Kidney (tissue), 14 donors: ENCODE results near the gene PIAS4. TPM values are rescaled to one million over a fixed set of nuclear protein-coding genes. Genes with fewer than 3 reads are reported as not detected.

Source experiments
- DNase-seq, 5 donors: peaks; one replicate each; pipeline ENCODE4 v3.0.0-alpha.2; 2013 to 2020
- FAIRE-seq: peaks from 2 replicates; lab custom pipeline; 2012; peaks lifted over from hg19 to GRCh38; lab: Jason Lieb, UNC
- H3K27ac ChIP-seq, 2 donors: one replicate each; pipeline ENCODE4 v1.7.0; 2013; ENCODE audit warnings: low read depth in 2 of 2, low read length in 2 of 2, inconsistent platforms in 1 of 2
- H3K27me3 ChIP-seq: one replicate; pipeline ENCODE4 v1.7.1; 2013; ENCODE audit warnings: low read length, inconsistent platforms; ENCODE audit not compliant: control insufficient read depth, insufficient read depth
- H3K36me3 ChIP-seq, 3 donors: one replicate each; pipeline versions ENCODE4 v1.7.0 to v1.7.1; 2013; ENCODE audit warnings: low read length in 3 of 3, control low read depth in 1 of 3, inconsistent platforms in 1 of 3; ENCODE audit not compliant: insufficient read depth in 3 of 3, control insufficient read depth in 2 of 3
- H3K4me1 ChIP-seq, 3 donors: one replicate each; pipeline versions ENCODE4 v1.7.0 to v1.7.1; 2013; ENCODE audit warnings: low read length in 3 of 3, inconsistent platforms in 1 of 3, low read depth in 1 of 3; ENCODE audit not compliant: control insufficient read depth in 2 of 3, insufficient read depth in 2 of 3
- H3K4me3 ChIP-seq, 3 donors: one replicate each; pipeline versions ENCODE4 v1.7.0 to v1.8.1; 2013; ENCODE audit warnings: low read length in 3 of 3, control low read depth in 1 of 3, inconsistent platforms in 1 of 3
- H3K9ac ChIP-seq, 3 donors: one replicate each; pipeline versions ENCODE4 v1.7.0 to v1.7.1; 2013; ENCODE audit warnings: low read length in 3 of 3, control low read depth in 1 of 3, inconsistent platforms in 1 of 3
- H3K9me3 ChIP-seq, 3 donors: one replicate each; pipeline versions ENCODE4 v1.7.0 to v1.7.1; 2013; ENCODE audit warnings: low read length in 3 of 3, control low read depth in 1 of 3, inconsistent platforms in 1 of 3; ENCODE audit not compliant: control insufficient read depth in 2 of 3, insufficient read depth in 1 of 3
- intact Hi-C: fragments of 100-400 bp; cut with DNase I; formaldehyde crosslinking; loops from one replicate; pipeline ENCODE4 v1.11.1; 2022
- polyA plus RNA-seq: library from polyadenylated mRNA; stranded (reverse); fragments of 350-450 nt; fragmentation: Illumina TruSeq; extraction: RNeasy Lipid Tissue Mini Kit (QIAGEN cat#74804); gene quantifications from one replicate; pipeline ENCODE4 v1.2.3, GENCODE V29; 2014; ENCODE audit warnings: low read depth, low replicate concordance; ENCODE audit not compliant: insufficient read depth
- total RNA-seq: library from RNA; stranded (reverse); fragmentation: NEBNext Ultra II Directional; extraction: Animal tissue kit (Norgen Biotek cat#: 25700); gene quantifications from one replicate; pipeline ENCODE4 v1.2.1, GENCODE V29; 2021
- TF ChIP-seq, protein P1 (sequence below): IDR thresholded peaks from 3 replicates; pipeline ENCODE4 v1.5.1; 2012; ENCODE audit warnings: mild to moderate bottlenecking, moderate library complexity, borderline replicate concordance; ENCODE audit not compliant: insufficient read depth; ENCODE audit errors: extremely low read depth
- donor health status: control.
- donor health status: control.
- donor health status: control.
- donor health status: control.
- donor health status: control.
- donor health status: DM: yes; HTN: yes; CAD: no.
- donor health status: Normal renal cell carcinoma (clear cell type).

The PIAS4 gene
- total and polyA plus RNA-seq, 2 donors from 2014 or later: 9.8 to 25.0 TPM

DNA sequence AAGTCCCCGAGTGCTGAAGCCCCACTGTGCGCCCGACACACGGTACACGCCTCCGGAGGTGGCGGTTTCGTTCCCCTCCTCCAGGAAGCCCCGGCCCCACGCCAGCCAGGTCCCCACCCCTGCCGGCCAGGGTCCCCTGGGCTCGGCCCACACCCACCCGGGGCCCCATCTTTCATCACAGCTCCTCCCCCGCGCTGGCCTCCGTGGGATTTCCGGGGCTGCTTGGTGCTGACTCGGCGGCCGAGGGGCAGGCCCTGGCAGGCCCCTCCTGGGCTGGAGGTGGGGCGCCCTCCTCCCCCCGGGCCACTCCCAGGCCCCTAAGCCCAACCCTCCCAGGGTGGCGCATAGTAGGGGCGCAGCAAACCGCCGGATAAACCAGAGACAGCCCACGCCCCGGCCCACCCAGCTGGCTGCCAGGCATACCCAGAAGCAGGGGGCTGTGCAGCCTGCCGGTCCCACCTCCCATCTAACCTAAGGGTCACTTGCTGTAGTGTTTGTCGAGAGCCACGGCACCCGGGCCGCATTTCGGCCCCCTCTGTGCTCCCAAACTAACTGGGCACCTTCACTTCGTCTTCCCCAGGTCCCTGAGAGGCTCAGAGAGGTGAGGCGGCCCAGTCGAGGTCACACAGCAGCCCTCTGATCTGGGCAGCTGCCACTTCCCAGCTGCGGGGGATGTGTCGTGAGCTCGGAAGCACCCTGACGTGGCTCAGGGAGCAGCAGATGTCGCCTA is 52.5 kb downstream of the PIAS4 start:
- intact Hi-C loops: no loop called here
- no peak overlapping the region for H3K4me3 ChIP-seq
- no peaks in the 10 kb centered on the region for H3K9me3 ChIP-seq
- no peak for FAIRE-seq
- H3K4me1 ChIP-seq: peaks cover 0 to 47% (median 22%) of the 10 kb centered on the region in 3 donors
- H3K27me3 ChIP-seq: no peaks in the 10 kb centered on the region
- peak in 2 of 5 donors; percentile 61 to 91 for DNase-seq
- H3K36me3 ChIP-seq: no peaks in the 10 kb centered on the region
- TF ChIP-seq, protein P1, sequence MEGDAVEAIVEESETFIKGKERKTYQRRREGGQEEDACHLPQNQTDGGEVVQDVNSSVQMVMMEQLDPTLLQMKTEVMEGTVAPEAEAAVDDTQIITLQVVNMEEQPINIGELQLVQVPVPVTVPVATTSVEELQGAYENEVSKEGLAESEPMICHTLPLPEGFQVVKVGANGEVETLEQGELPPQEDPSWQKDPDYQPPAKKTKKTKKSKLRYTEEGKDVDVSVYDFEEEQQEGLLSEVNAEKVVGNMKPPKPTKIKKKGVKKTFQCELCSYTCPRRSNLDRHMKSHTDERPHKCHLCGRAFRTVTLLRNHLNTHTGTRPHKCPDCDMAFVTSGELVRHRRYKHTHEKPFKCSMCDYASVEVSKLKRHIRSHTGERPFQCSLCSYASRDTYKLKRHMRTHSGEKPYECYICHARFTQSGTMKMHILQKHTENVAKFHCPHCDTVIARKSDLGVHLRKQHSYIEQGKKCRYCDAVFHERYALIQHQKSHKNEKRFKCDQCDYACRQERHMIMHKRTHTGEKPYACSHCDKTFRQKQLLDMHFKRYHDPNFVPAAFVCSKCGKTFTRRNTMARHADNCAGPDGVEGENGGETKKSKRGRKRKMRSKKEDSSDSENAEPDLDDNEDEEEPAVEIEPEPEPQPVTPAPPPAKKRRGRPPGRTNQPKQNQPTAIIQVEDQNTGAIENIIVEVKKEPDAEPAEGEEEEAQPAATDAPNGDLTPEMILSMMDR: no peak
- H3K9ac ChIP-seq: peak overlapping the region in 1 of 3 donors; percentile 75
- peak overlapping the region; percentile 92 to 94 for H3K27ac ChIP-seq

DNA sequence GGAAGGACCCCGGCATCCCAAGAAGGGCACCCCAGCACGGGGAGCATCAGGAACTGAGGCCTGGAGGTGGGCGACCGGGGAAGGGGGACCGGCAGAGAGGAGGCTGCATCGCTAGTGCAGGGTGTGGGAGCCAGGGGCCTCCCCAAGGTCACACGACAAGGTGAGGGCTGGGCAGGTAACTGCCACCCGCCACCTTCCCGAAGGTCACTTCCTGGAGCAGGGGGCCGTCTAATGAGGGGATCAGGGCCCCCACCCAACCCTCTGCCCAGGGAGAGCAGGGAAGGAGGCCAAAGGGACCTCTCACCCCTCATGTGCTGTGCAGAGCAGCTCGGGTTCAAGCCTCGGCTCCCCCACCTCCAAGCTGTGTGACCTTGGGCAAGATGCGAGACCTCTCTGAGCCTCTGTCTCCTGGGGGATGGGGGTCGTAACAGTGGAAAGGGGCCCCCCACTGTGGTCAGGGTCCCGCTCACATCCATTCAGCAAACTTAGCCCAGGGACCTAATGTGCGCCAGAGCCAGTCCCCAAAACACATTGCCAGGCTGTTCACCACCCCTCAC is 53.2 kb downstream of the PIAS4 start:
- intact Hi-C loops: no loop called here
- Histone ChIP-seq H3K27ac (peak overlapping the region; percentile 92 to 94), H3K4me3 (peak overlapping the region in 2 of 3 donors; percentile 34 to 58), H3K4me1 (peaks cover 0 to 47% (median 22%) of the 10 kb centered on the region in 3 donors), H3K27me3 (no peaks in the 10 kb centered on the region), H3K36me3 (no peaks in the 10 kb centered on the region), H3K9ac (peak overlapping the region in 2 of 3 donors; percentile 75 to 85), H3K9me3 (no peaks in the 10 kb centered on the region)
- DNase-seq: peak in 1 of 5 donors; percentile 49
- no peak for FAIRE-seq
- TF ChIP-seq, protein P1: no peak

DNA sequence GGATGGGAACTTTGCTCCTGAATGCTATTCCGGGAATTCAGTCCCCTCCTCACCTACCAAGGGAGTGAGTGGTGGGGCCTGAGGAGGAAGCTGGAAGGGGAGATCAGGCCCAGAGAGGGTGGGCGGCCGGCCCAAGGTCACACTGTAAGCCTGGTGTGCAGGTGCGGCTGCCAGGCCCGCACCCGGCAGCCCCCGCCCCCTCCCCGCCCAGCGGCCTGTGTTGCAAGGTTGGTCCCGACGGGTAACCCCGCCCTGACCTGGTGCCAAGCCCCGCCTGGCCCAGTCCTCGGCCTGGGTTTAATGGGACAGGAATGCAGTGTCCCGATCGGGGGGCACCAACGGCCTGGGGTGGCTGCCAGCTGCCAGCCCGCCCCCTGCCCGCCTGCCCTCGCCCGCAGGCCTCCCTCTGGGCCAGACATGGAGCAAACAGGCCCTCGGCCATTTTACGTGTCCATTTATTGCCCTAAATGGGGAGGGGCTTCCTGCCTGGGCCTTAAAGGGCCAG is 53.7 kb downstream of the PIAS4 start:
- Histone ChIP-seq H3K4me1 (peaks cover 0 to 47% (median 22%) of the 10 kb centered on the region in 3 donors), H3K36me3 (no peaks in the 10 kb centered on the region), H3K4me3 (peak overlapping the region in 2 of 3 donors; percentile 34 to 58), H3K27ac (peak overlapping the region; percentile 92 to 94), H3K9me3 (no peaks in the 10 kb centered on the region), H3K27me3 (no peaks in the 10 kb centered on the region), H3K9ac (peak overlapping the region in 2 of 3 donors; percentile 75 to 85)
- DNase-seq (peak in 2 of 5 donors; percentile 62 to 95), FAIRE-seq (no peak)
- TF ChIP-seq, protein P1: no peak
- intact Hi-C loops: no loop called here
